Nephron (organoid): ENCODE results near the gene PLCB2.

Experiments
- H3K27ac Mint-ChIP-seq, 3 experiments: 2 replicates each; pipeline ENCODE4 v1.8.0; 2020; ENCODE audit warnings: mixed read lengths in 3 of 3, mild to moderate bottlenecking in 2 of 3, moderate library complexity in 1 of 3
- H3K27me3 Mint-ChIP-seq: 2 replicates; pipeline ENCODE4 v1.8.0; 2021; ENCODE audit warnings: low read depth, mild to moderate bottlenecking, moderate library complexity, mixed read lengths
- H3K36me3 Mint-ChIP-seq: 2 replicates; pipeline ENCODE4 v1.8.0; 2020; ENCODE audit warnings: low read depth, mixed read lengths
- H3K4me1 Mint-ChIP-seq: 2 replicates; pipeline ENCODE4 v1.8.0; 2020; ENCODE audit warnings: mixed read lengths
- H3K4me3 Mint-ChIP-seq, 3 experiments: 2 replicates each; pipeline ENCODE4 v1.8.0; 2020; ENCODE audit warnings: mild to moderate bottlenecking in 3 of 3, mixed read lengths in 3 of 3, moderate library complexity in 2 of 3
- H3K9me3 Mint-ChIP-seq: 2 replicates; pipeline ENCODE4 v1.8.0; 2020; ENCODE audit warnings: mixed read lengths
- TF ChIP-seq, protein P1 (sequence below), 3 experiments: fragments of 200-600 bp; sonication (generic); IDR thresholded peaks; one replicate each; pipeline ENCODE4 v1.5.0; 2021; ENCODE audit warnings: antibody characterized with exemption in 3 of 3; ENCODE audit not compliant: unreplicated experiment in 3 of 3

PLCB2 gene

DNA sequence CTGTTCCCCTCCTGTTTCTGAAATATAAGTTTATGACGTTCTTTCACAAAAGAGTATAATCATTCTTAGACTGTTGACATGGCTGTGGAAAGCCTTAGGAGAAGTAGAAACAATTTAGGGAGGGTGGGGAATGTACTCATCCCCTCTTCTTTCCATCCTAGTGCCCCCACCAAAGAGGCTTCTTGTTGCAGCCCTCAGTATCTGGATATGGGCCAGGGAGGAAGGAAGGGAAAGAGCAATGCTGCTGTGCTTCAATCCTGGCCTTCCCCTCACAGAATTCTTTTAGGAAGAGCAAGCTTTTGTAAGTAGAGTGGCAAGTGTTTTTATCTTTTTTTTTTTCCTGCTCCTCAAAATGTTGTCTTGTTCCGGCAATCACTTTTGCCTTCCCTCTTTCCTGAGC, 17.5 kb upstream of the PLCB2 start:
- peaks cover 5% of the 10 kb centered on the region for H3K36me3 Mint-ChIP-seq
- no peaks in the 10 kb centered on the region for H3K9me3 Mint-ChIP-seq
- H3K27ac Mint-ChIP-seq = peak overlapping the region in 2 of 3 experiments; percentile 45 to 58

DNA sequence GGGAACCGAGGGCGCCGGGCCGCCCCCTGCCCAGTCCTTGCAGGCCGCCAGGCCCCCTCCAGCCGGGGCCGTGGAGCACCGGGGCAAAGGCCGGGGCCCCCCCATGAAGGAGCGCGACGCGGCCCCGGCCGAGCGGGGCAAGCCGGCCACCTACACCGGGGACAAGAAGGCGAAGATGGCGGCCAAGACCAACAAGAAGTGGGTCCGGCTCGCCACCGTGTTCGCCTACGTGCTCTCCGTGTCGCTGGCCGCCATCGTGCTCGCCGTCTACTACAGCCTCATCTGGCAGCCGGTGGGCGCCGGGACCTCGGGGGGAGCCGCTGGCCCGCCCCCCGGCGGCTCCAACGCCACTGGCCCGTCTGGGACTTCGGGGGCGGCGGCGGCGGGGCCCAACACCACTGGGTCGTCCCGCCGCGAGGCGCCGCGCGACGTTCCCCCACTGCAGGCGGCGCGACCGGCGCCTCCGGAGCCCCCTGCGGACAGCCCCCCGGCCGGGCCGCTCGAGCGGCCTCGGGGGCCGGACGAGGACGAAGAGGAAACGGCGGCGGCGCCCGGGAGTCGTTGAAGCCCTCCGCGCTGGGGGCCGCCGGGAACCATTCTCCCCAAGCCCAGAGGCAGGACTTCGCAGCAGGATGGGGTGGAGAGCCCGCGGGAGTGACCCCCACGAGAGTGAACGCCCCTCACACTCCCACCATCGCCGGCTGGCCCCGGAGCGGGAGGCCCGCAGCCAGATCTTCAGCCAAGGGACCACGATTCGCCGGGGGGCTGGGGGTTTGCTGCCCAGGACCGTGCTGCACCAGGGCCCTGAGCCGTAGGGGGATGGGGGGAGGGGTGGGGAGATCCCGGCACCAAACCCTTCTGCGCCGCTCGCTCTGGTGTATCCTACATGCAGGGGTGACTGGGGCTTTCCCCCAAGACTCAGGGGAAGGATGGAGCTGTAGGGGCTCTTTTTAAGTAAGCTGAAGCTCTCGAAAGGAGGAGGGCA, 16.5 kb upstream of the PLCB2 start:
- H3K36me3 Mint-ChIP-seq = peaks cover 5% of the 10 kb centered on the region
- TF ChIP-seq, protein P1, sequence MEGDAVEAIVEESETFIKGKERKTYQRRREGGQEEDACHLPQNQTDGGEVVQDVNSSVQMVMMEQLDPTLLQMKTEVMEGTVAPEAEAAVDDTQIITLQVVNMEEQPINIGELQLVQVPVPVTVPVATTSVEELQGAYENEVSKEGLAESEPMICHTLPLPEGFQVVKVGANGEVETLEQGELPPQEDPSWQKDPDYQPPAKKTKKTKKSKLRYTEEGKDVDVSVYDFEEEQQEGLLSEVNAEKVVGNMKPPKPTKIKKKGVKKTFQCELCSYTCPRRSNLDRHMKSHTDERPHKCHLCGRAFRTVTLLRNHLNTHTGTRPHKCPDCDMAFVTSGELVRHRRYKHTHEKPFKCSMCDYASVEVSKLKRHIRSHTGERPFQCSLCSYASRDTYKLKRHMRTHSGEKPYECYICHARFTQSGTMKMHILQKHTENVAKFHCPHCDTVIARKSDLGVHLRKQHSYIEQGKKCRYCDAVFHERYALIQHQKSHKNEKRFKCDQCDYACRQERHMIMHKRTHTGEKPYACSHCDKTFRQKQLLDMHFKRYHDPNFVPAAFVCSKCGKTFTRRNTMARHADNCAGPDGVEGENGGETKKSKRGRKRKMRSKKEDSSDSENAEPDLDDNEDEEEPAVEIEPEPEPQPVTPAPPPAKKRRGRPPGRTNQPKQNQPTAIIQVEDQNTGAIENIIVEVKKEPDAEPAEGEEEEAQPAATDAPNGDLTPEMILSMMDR (IDR thresholded peaks at IDR 0.05; ENCODE audit: unreplicated experiment in 3 of 3) = no peak
- H3K27me3 Mint-ChIP-seq = peaks cover 35% of the 10 kb centered on the region

More for the DNA sequence above, 17.5 kb upstream of the PLCB2 start:
- TF ChIP-seq, protein P1 (IDR thresholded peaks at IDR 0.05; ENCODE audit: unreplicated experiment in 3 of 3) = no peak
- Mint-ChIP-seq H3K4me1 (peaks cover 71% of the 10 kb centered on the region), H3K27me3 (peaks cover 26% of the 10 kb centered on the region), H3K4me3 (peak overlapping the region; percentile 81 to 90 (median 89))

DNA sequence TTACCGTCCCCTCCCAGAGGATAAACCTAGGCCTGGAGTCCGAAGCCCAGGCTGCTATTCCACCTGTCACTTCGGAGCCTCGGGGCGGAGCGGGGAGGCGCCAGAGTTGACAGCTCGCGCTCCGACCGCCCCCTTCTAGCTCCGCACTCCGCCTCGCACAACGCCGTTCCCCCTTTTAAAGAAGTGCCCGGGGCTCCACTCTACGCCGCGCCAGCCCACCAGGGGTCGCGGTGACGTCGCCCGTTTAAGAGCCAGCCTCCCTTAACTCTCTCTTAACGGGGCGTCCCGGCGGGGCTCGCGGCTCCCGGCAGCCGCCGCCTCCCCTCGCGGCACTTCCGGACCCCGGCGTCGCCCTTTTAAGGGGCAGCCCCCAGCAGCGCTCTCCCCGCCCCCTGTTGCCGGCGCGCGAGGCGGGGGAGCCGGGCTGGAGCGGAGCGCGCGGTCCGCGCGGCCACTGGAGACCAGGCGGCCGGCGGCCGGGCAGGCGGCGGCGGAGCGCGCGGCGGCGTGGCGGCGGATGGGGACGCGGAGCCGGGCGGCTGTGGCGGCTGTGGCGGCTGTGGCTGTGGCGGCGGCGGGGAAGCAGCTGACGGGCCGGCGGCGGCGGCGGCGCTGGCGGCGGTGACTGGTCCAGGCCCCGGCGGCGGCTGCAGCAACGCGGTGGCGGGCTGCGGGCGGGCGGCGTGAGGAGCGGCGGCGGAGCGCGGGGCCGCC, 15.7 kb upstream of the PLCB2 start, which contains the start of gene INAFM2:
INAFM2 (plus strand) TSS at position 454 of the 714 bp plus-strand sequence. CDS start 364 bp downstream, outside the sequence.
- H3K9me3 Mint-ChIP-seq = no peaks in the 10 kb centered on the region
- H3K27me3 Mint-ChIP-seq = peaks cover 31% of the 10 kb centered on the region
- peak within 1 kb of the TSS; percentile 81 to 90 (median 89) for H3K4me3 Mint-ChIP-seq
- H3K36me3 Mint-ChIP-seq = peaks cover 5% of the 10 kb centered on the region
- H3K27ac Mint-ChIP-seq = peak within 1 kb of the TSS in 2 of 3 experiments; percentile 20 to 55
- peaks cover 53% of the 10 kb centered on the region for H3K4me1 Mint-ChIP-seq
- TF ChIP-seq, protein P1 (IDR thresholded peaks at IDR 0.05; ENCODE audit: unreplicated experiment in 3 of 3) = peak; percentile 68 to 82 (median 73)

More for the DNA sequence above, 16.5 kb upstream of the PLCB2 start:
- Mint-ChIP-seq H3K4me3 (peak overlapping the region; percentile 81 to 90 (median 89)), H3K9me3 (no peaks in the 10 kb centered on the region), H3K27ac (peak overlapping the region in 1 of 3 experiments; percentile 45), H3K4me1 (peaks cover 61% of the 10 kb centered on the region)

DNA sequence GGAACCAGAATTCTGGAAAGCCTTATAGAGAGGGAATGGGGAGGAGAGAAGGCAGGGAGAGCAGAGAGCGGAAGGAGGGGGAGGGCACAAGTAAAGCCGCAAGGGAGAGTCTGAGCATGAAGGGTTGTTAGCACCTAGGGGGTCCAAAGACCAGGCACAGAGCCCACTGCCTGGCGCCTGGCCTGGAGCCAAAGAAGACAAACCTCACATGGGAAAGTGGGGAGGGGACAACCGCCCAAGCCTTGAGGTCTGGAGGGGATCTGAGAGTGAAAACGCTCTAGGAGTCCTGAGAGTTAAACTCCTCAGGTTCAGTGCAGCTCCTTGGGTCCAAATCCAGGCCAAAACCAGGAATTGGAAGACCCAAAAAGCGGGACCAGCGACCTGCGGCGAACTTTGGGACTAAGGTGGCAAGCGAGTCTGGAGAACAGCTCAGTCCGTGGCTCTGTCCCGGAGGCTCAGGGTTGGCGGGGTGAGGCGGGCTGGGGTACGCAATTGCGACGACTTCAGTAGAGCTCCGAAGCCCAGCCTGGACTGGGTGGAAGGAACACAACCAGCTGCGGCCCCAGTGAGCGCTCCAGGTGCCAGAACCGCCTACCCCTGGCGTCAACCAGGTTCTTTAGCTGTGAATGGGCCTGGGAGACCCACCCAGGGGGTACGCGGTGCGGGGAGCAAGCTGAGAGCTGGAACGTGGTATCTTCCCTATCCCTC, 14.9 kb upstream of the PLCB2 start:
- Mint-ChIP-seq H3K36me3 (peaks cover 5% of the 10 kb centered on the region), H3K27me3 (peaks cover 31% of the 10 kb centered on the region), H3K4me3 (peak overlapping the region; percentile 74 to 80 (median 76)), H3K4me1 (peaks cover 46% of the 10 kb centered on the region), H3K9me3 (no peaks in the 10 kb centered on the region), H3K27ac (peak overlapping the region in 2 of 3 experiments; percentile 20 to 55)
- TF ChIP-seq, protein P1 (IDR thresholded peaks at IDR 0.05; ENCODE audit: unreplicated experiment in 3 of 3) = no peak

DNA sequence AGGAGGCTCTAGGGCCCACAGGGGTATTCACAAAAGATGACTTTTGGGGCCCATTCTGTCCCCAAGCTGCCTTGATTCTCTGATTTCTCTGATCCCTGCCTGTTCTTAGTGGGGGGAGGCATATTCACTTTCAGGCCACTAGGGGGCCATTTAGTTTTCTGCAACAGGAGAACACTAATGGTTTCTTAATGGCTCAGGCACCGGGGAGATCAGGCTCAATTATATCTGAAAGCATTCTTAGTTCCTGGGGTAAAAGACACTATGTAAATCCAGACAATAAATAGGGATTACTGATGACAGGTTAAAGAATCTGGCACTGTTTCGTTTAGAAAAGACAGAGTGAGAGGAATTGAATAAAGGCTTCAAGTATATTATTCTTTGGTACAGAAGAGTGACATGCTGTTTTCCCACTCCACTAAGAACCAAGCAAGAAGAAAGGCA, 13.2 kb upstream of the PLCB2 start:
- H3K4me1 Mint-ChIP-seq = peaks cover 29% of the 10 kb centered on the region
- H3K27me3 Mint-ChIP-seq = peaks cover 40% of the 10 kb centered on the region
- peaks cover 5% of the 10 kb centered on the region for H3K36me3 Mint-ChIP-seq
- peak overlapping the region; percentile 36 to 70 (median 37) for H3K4me3 Mint-ChIP-seq
- H3K27ac Mint-ChIP-seq = peak overlapping the region in 1 of 3 experiments; percentile 37
- no peaks in the 10 kb centered on the region for H3K9me3 Mint-ChIP-seq
- TF ChIP-seq, protein P1 (IDR thresholded peaks at IDR 0.05; ENCODE audit: unreplicated experiment in 3 of 3) = peak; percentile 86 to 91 (median 91)
